GM19438 (cell line): ENCODE measurements around the gene H2AZ2.
"Not testable (repeated sequence)": the region's sequence is repeated elsewhere in the genome, so short reads cannot be mapped to it uniquely, and the experiment has no call there.

Experiments used
- ATAC-seq: cut with Tn5 transposase; IDR thresholded peaks from one replicate; pipeline ENCODE4 v1.9.1; 2021; ENCODE audit warnings: low read depth; ENCODE audit not compliant: unreplicated experiment

H2AZ2 gene

GRCh38 chr7:44823255-44823781 lies 24.6 kb downstream of the H2AZ2 start:
- no peak for ATAC-seq

DNA sequence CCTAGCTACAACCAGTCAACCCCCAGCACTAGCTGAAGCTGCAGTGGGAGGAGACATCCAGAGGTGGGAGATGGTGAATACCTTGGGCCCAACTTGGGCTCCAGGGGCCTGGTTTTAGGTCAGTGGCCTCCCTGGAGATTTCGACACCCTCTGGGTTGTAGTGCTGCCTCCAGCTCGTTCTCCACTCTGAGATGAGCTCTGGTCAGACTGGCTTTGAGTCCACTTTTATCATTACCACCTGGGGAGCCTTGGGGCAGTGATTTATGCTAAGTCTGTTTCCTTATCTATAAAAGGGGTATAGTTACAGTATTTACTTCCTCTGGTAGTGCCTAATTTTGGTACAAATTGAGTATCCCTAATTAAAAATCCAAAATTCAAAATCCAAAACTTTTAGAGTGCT lies 28.6 kb downstream of the H2AZ2 start:
- no peak for ATAC-seq

- ATAC-seq: no peak
Observed at GRCh38 chr7:44814919-44815318, 33.0 kb downstream of the H2AZ2 start.

DNA sequence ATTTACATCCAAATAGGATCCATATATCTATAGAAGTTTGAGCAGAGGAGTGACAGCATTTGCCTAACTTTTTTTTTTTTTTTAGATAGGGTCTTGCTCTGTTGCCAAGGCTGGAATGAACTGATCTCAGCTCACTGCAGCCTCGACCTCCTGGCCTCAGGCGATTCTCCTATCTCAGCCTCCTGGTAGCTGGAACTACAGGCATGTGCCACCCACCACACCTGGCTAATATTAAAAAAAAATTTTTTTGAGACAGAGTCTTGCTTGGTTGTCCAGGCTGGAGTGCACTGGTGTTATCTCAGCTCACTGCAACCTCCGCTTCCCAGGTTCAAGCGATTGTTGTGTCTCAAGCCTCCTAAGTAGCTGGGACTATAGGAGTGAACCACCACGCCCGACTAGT lies 36.3 kb downstream of the H2AZ2 start:
- ATAC-seq: no peak

GRCh38 chr7:44811093-44811492 lies 36.8 kb downstream of the H2AZ2 start:
- no peak for ATAC-seq

GRCh38 chr7:44808914-44809393 lies 38.9 kb downstream of the H2AZ2 start:
- ATAC-seq: no peak

GRCh38 chr7:44805950-44806349 lies 41.9 kb downstream of the H2AZ2 start:
- no peak for ATAC-seq

GRCh38 chr7:44803828-44804519 lies 43.9 kb downstream of the H2AZ2 start:
- ATAC-seq: not testable (repeated sequence)

DNA sequence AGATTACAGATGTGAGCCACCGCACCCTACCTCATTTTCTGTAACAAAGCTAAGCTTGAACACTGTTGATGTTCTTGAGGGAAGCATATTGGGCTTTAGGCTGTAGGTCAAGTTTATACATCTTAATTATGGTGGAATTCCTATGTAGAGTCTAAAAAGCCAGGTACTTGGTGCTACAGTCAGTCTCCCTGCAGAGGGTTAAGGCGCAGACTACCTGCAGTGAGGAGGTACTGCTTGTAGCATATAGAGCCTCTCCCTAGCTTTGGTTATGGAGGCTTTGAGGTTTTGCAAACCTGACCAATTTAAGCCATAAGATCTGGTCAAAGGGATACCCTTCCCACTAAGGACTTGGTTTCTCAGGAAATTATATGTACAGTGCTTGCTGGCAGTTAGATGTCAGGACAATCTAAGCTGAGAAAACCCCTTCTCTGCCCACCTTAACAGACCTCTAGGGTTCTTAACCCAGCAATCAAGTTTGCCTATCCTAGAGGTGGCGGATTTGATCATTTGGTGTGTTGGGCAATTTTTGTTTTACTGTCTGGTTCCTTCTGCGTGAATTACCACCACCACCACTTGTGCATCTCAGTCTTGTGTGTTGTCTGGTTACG lies 45.4 kb downstream of the H2AZ2 start:
- ATAC-seq: no peak

DNA sequence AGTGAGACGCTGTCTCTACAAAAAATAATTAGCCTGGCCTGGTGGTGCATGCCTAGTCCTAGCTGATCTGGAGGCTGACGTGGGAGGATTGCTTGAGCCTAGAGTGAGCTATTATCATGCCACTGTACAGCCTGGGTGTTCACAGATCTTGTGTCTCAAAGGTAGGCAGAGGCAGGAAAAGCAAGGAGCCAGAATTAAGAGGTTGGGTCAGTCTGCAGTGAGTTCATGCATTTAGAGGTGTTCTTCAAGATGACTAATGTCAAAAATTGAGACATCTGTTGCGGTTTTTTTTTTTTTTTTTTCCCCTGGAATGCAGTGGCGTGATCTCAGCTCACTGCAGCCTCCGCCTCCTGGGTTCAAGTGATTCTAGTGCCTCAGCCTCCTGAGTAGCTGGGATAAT lies 46.0 kb downstream of the H2AZ2 start:
- ATAC-seq: no peak

GRCh38 chr7:44799939-44800338 lies 47.9 kb downstream of the H2AZ2 start:
- ATAC-seq: no peak

DNA sequence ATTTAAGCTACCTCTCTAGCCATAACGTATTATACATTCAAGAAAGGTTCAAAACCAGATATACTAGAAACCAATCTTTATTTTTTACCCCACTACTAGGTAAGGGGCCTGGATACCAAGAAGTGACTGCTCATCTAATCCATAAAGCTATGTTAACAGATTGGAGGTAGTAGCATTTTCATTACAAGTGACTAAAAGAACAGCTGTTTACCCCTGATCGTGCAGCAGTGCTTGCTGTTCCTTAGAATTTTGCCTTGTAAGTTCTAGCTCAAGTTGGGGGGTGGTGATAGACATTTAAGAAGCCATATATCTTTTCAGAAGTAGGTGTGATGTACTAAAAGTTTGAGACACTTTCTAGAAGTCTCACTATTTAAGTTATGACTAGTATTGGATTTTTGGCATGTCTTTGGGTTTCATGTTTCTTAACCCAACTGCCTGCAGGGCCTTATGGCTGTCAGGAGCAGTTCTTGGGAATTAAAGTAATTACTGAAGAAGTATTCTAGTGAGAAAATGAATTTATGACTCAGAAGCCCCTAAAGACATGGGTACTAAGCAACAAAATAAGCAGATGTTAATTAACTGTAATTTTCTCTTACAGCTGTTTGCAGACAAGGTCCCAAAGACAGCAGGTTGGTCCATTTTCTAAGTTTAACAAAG lies 49.1 kb downstream of the H2AZ2 start:
- ATAC-seq: no peak

DNA sequence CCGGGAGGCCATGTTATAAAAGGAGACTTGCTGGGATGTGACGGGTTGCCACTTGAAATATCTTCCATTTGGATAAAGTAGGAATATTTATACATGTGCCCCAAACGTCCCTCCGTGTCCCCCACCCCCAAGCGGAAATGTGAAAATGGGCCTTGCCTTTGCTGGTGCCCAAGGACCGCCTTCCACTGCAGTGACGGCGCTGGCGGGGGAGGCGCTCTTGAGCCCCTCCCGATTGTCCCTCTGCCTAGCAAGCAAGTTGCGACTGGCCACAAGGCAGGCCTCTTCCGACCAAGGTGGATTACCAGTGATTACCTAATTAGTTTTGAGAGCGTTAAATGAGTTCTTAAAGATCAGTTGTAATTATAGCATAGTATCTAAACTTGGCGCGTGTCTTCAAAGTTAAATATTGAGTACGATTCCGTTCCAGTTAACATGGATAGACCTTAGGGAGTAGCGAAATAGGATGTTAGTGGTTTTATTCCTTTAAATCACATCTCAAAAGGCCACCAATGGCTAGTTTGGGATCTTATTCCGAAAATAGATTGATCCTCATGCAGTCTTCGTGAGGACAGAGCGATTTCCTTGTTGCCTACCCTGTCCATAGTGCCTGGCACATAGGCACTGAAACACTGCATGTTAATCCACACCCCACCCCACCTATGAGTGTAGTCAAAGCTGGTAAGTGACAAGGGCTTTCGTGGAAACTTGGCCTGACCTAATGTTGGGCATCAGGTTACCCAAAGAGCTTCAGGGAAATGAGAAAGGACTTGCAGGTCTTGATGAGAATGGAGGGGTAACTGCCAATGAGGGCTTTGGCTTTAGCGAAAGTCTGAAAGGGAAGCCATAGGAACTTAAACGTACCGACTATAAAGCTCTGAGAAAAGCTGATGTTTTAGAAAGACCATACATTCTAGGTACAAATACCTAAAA lies 50.3 kb downstream of the H2AZ2 start:
- peak; percentile 39 for ATAC-seq

DNA sequence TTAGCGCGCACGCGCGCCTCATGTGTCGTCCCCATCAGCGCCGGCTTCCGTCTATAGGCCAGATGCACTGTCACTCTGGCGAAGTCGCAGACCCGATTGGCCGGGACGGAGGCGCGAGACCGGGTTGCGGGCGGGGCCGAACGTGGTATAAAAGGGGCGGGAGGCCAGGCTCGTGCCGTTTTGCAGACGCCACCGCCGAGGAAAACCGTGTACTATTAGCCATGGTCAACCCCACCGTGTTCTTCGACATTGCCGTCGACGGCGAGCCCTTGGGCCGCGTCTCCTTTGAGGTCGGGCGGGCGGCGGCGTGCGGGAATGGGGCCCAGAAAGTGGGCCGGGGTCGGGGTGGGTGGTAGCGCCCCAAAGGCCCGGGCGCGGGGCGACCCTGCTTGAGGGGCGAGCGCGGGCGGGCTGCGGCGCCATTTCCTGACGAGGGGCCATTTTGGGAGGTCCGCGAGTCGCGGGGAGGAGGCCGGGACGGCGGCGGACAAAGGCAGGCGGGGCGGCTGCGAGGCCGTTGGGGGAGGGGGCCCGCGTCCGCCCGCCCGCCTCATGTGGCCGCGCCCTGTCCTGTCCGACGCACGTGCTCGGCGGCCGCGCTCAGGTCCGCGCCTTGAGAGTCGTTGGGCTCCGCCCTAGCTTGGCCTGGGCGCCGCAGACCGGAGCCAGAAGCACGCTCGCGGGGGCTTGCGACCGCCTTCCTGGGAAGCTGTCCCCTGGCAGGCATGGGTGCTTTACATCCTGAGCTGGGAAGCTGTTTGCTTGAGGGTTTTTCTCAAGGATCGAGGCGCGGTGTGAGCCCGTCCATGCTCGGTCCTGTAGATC lies 51.2 kb downstream of the H2AZ2 start, which contains the start of gene PPIA:
TSS of gene PPIA (plus strand) at position 178 of the 825 bp plus-strand sequence. CDS start at position 222, 44 bp downstream.
- ATAC-seq: peak; percentile 91

- peak; percentile 9 for ATAC-seq
Observed at GRCh38 chr7:44796034-44796503, 51.8 kb downstream of the H2AZ2 start.

DNA sequence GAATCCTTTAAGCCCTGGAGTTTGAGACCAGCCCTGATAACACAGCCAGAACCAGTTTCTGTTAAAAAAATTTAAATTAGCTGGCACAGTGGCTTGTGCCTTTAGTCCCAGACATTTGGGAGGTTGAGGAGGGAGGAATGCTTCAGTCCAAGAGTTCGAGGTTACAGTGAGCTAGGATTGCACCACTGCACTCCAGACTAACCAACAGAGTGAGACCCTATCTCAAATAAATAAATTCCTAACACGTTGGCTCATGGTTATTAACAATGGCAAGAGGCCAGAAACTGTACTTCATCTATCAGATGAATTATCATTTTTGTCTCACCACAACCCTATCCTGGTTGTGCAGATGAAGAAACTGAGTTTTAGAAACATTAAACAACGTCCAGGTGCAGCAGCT lies 53.6 kb downstream of the H2AZ2 start:
- ATAC-seq: no peak

DNA sequence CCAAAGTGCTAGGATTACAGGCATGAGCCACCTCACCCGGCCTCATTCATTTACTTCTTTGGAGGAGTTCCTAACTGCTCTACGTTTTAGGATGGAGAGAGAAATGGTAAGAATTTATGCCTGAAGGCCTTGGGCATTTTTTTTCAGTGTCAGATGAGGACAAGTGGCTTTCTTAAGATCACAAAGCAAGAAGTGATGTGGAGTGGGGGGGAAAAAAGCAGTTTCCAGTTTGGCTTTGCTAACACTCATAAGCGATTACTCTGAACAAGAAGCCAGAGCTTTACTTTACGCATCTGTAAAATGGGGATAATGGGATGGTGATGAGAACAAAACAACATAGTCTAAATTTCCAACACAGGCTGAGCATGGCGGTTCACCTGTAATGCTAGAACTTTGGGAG lies 54.0 kb downstream of the H2AZ2 start:
- ATAC-seq: no peak

GRCh38 chr7:44791278-44792219 lies 56.3 kb downstream of the H2AZ2 start:
- ATAC-seq: no peak
